ENCODE measurements around the gene SSBP4. TPM values are rescaled to one million over a fixed set of nuclear protein-coding genes. Genes with fewer than 3 reads are reported as not detected.

The SSBP4 gene
- total and polyA plus RNA-seq, 9 of the 15 experiments (the other 6 are each of a cell fraction or from before 2014, with no cell fraction given): 1.1 to 189 (median 39.0) TPM

- Histone ChIP-seq H3K4me2 (ENCODE audit: insufficient read depth, low read length) (no peak overlapping the region), H3K79me2 (ENCODE audit: control insufficient read depth, insufficient read depth, low read length) (peaks cover 3% of the 10 kb centered on the region; the same call in 1 of the 3 replicates), H3K9ac (ENCODE audit: insufficient read depth in 1 of 2, low read depth in 2 of 2, low read length in 2 of 2) (peak overlapping the region in 1 of 2 experiments; percentile 74; a peak in 2 of 4 replicates), H2AFZ (ENCODE audit: low read depth, low read length) (no peak overlapping the region), H3K9me1 (ENCODE audit: control insufficient read depth, insufficient read depth, low read length) (peaks cover 11% of the 10 kb centered on the region), H4K20me1 (replicated peaks; ENCODE audit: control insufficient read depth, insufficient read depth, low read length) (0 out of 2 replicates have a peak, but pooled peaks cover 3% of the 10 kb centered on the region), H3K9me3 (replicated peaks; ENCODE audit: control insufficient read depth, insufficient read depth, low read depth, low read length) (no peaks in the 10 kb centered on the region), H3K4me3 (no peak overlapping the region), H3K27ac (ENCODE audit: extremely low read depth, low read depth, low read length) (no peak overlapping the region), H3K27me3 (ENCODE audit: control insufficient read depth in 2 of 2, insufficient read depth in 2 of 2, low read length in 2 of 2) (no peaks in the 10 kb centered on the region), H3K36me3 (ENCODE audit: control insufficient read depth, insufficient read depth, low read length) (peaks cover 82% of the 10 kb centered on the region), H3K4me1 (replicated peaks in 1 of 2; ENCODE audit: control insufficient read depth in 2 of 2, insufficient read depth in 2 of 2, low read length in 2 of 2) (peaks cover 8 to 68% of the 10 kb centered on the region in 2 experiments; a peak in 4 of 5 replicates)
- intact Hi-C loops (cut with micrococcal nuclease) (no loop called here), in situ Hi-C loops (cut with MboI) (no loop called here)
- DNase-seq (ENCODE audit: extremely low read depth in 1 of 4, low spot score in 3 of 4) (no peak), ATAC-seq (no peak), FAIRE-seq (no peak)
- TF ChIP-seq ZNF740 (CRISPR knock-in tag; IDR thresholded peaks at IDR 0.05) (0 out of 2 replicates have a peak, but pooled peaks have one; percentile 48), ZNF740 (tag; IDR thresholded peaks at IDR 0.05) (no peak), MECOM (CRISPR knock-in tag; IDR thresholded peaks at IDR 0.05) (no peak), MCM2 (IDR thresholded peaks at IDR 0.05; ENCODE audit: low read depth) (no peak), ZBTB7A (IDR thresholded peaks at IDR 0.05; ENCODE audit: borderline replicate concordance, control insufficient read depth, low read depth, low read length) (no peak), ZNF197 (CRISPR knock-in tag; IDR thresholded peaks at IDR 0.05; ENCODE audit: low read depth) (no peak), ZBTB33 (CRISPR knock-in tag; IDR thresholded peaks at IDR 0.05) (peak; percentile 64)
- no TSS peak for BruUV-seq (replicated peaks)
- ChIA-PET POLR2A (interaction anchor here (1.3 kb wide), 1 partner anchor 11 kb away, joined by 6 read pairs; no protein-coding TSS in a partner anchor), CTCF (ENCODE audit: low intra/inter-chr PET ratio) (no interaction called here)
- 93% methylated on average over 23 of the region's 34 CpGs for WGBS (ENCODE audit: insufficient coverage, low coverage, missing lambda C conversion rate)
These were observed 27.1 kb downstream of the SSBP4 start for GRCh38 chr19:18446145-18446810.

Data from K562 (cell line).